Skeletal muscle tissue (tissue), 2 donors: ENCODE results near the gene C4orf50. TPM values are rescaled to one million over a fixed set of nuclear protein-coding genes. Genes with fewer than 3 reads are reported as not detected.

Source experiments
- small RNA-seq: library from RNA; depleted of rRNA; stranded (forward); fragments of <200 nt; gene quantifications from one replicate; pipeline ENCODE3, GENCODE V24; 2014
- total RNA-seq: library from RNA; depleted of rRNA; stranded (reverse); fragments of >200 nt; gene quantifications from one replicate; pipeline ENCODE4 v1.2.3, GENCODE V29; 2014

Gene C4orf50
- total RNA-seq, 1 donor from 2014 or later = not detected

Small RNAs within 50 kb of the gene (small RNA-seq; reads per million reads assigned to genes)
- not detected for gene MIR378D1

Other genes starting within 250 kb of the C4orf50 start
- 5.7 TPM for gene CRMP1, start 125.3 kb downstream of the C4orf50 start, total RNA-seq
- not detected for gene JAKMIP1, start 182.1 kb upstream of the C4orf50 start, total RNA-seq